ENCODE measurements around the gene RBM5. TPM values are rescaled to one million over a fixed set of nuclear protein-coding genes. Genes with fewer than 3 reads are reported as not detected.

The RBM5 gene
- polyA plus RNA-seq, 1 of the 3 experiments (the other 2 are of a cell fraction): 113 TPM

GRCh38 chr3:50135964-50136363, 47.2 kb downstream of the RBM5 start:
- Histone ChIP-seq H3K9me3 (no peaks in the 10 kb centered on the region), H3F3A (replicated peaks; ENCODE audit: insufficient read depth) (no peaks in the 10 kb centered on the region), H3K27me3 (ENCODE audit: insufficient read depth) (no peaks in the 10 kb centered on the region), H3K4me3 (ENCODE audit: low read depth in 2 of 2, low read length in 1 of 2) (no peak overlapping the region), H3K36me3 (replicated peaks in 1 of 2; ENCODE audit: control insufficient read depth in 1 of 2, insufficient read depth in 2 of 2, low read length in 1 of 2) (no peaks in the 10 kb centered on the region), H3K79me2 (ENCODE audit: insufficient read depth) (no peaks in the 10 kb centered on the region), H2AFZ (ENCODE audit: low read depth) (no peak overlapping the region), H4K20me1 (ENCODE audit: insufficient read depth) (no peaks in the 10 kb centered on the region), H3K4me2 (no peak overlapping the region), H3K27ac (ENCODE audit: low read depth in 2 of 2, low read length in 1 of 2) (no peak overlapping the region), H3K9me2 (no peaks in the 10 kb centered on the region), H3K9ac (no peak overlapping the region), H3K4me1 (ENCODE audit: control insufficient read depth in 1 of 2, insufficient read depth in 2 of 2, low read depth in 1 of 2, low read length in 1 of 2) (peaks cover 14 to 48% of the 10 kb centered on the region in 2 experiments; a peak in 3 of 4 replicates)
- TF ChIP-seq TEAD4 (IDR thresholded peaks at IDR 0.05; ENCODE audit: borderline replicate concordance, insufficient read depth) (no peak), FOSL2 (IDR thresholded peaks at IDR 0.05; ENCODE audit: borderline replicate concordance, low read depth) (no peak), NRF1 (IDR thresholded peaks at IDR 0.05; ENCODE audit: low read depth, low read length) (no peak), TCF12 (IDR thresholded peaks at IDR 0.05) (no peak), GATA2 (CRISPR knock-in tag; IDR thresholded peaks at IDR 0.05) (no peak)
- ChIA-PET CTCF (interaction anchor here (0.6 to 3.4 kb wide), 6 partner anchors 9 to 58 kb away, joined by 3 to 22 read pairs (median 4); no protein-coding TSS in a partner anchor), POLR2A (interaction anchor here (0.9 to 5.0 kb wide), 4 partner anchors 10 to 29 kb away, joined by 3 to 19 read pairs (median 8); no protein-coding TSS in a partner anchor)
- DNase-seq: no peak
- 94% methylated on average over 4 of the region's 5 CpGs for WGBS (ENCODE audit: low lambda C conversion rate)

GRCh38 chr3:50136714-50137405, 48.1 kb downstream of the RBM5 start:
- Histone ChIP-seq H3K4me3 (ENCODE audit: low read depth in 2 of 2, low read length in 1 of 2) (no peak overlapping the region), H3K9me2 (no peaks in the 10 kb centered on the region), H2AFZ (ENCODE audit: low read depth) (no peak overlapping the region), H3K27ac (ENCODE audit: low read depth in 2 of 2, low read length in 1 of 2) (no peak overlapping the region; a peak in 1 of 4 replicates), H3K79me2 (ENCODE audit: insufficient read depth) (no peaks in the 10 kb centered on the region), H3K4me2 (no peak overlapping the region), H3K9ac (no peak overlapping the region), H3K9me3 (no peaks in the 10 kb centered on the region), H3K4me1 (ENCODE audit: control insufficient read depth in 1 of 2, insufficient read depth in 2 of 2, low read depth in 1 of 2, low read length in 1 of 2) (peaks cover 14 to 48% of the 10 kb centered on the region in 2 experiments; a peak in 3 of 4 replicates), H3K36me3 (replicated peaks in 1 of 2; ENCODE audit: control insufficient read depth in 1 of 2, insufficient read depth in 2 of 2, low read length in 1 of 2) (no peaks in the 10 kb centered on the region), H4K20me1 (ENCODE audit: insufficient read depth) (no peaks in the 10 kb centered on the region), H3F3A (replicated peaks; ENCODE audit: insufficient read depth) (no peaks in the 10 kb centered on the region), H3K27me3 (ENCODE audit: insufficient read depth) (no peaks in the 10 kb centered on the region)
- TF ChIP-seq MXI1 (IDR thresholded peaks at IDR 0.05; ENCODE audit: low read depth, low read length): no peak
- no peak for TF ChIP-seq MAX (IDR thresholded peaks at IDR 0.05; ENCODE audit: low read depth)
- TF ChIP-seq MEF2A (IDR thresholded peaks at IDR 0.05; ENCODE audit: borderline replicate concordance, low read depth): no peak
- no peak for TF ChIP-seq NFIC (IDR thresholded peaks at IDR 0.05; ENCODE audit: borderline replicate concordance)
- POLR2A ChIA-PET: interaction anchor here (0.9 to 5.0 kb wide), 4 partner anchors 11 to 28 kb away, joined by 3 to 19 read pairs (median 8); no protein-coding TSS in a partner anchor
- peak; percentile 39 for DNase-seq
- whole genome bisulfite sequencing (ENCODE audit: low lambda C conversion rate): 33% methylated on average over 1 of the region's 6 CpGs
- CTCF ChIA-PET: interaction anchor here (0.8 to 3.4 kb wide), 7 partner anchors 10 to 90 kb away, joined by 3 to 22 read pairs (median 4); no protein-coding TSS in a partner anchor

- H3K4me3 ChIP-seq (ENCODE audit: low read depth in 2 of 2, low read length in 1 of 2): no peak overlapping the region
- H2AFZ ChIP-seq (ENCODE audit: low read depth): no peak overlapping the region
- H3K9me2 ChIP-seq: no peaks in the 10 kb centered on the region
- H3K9ac ChIP-seq: no peak overlapping the region
- peak; percentile 32 for DNase-seq
- no peak overlapping the region for H3K4me2 ChIP-seq
- no peaks in the 10 kb centered on the region for H3K27me3 ChIP-seq (ENCODE audit: insufficient read depth)
- ChIA-PET CTCF (interaction anchor here (0.8 to 3.4 kb wide), 8 partner anchors 8 to 89 kb away, joined by 3 to 22 read pairs (median 3); no protein-coding TSS in a partner anchor), POLR2A (interaction anchor here (1.7 to 5.0 kb wide), 2 partner anchors 11 to 14 kb away, joined by 9 to 19 read pairs; no protein-coding TSS in a partner anchor)
- H3K4me1 ChIP-seq (ENCODE audit: control insufficient read depth in 1 of 2, insufficient read depth in 2 of 2, low read depth in 1 of 2, low read length in 1 of 2): peaks cover 14 to 48% of the 10 kb centered on the region in 2 experiments; a peak in 3 of 4 replicates
- H4K20me1 ChIP-seq (ENCODE audit: insufficient read depth): no peaks in the 10 kb centered on the region
- WGBS (ENCODE audit: low lambda C conversion rate): 87% methylated on average over 5 of the region's 6 CpGs
- H3K9me3 ChIP-seq: no peaks in the 10 kb centered on the region
- H3K79me2 ChIP-seq (ENCODE audit: insufficient read depth): no peaks in the 10 kb centered on the region
- no peak overlapping the region for H3K27ac ChIP-seq (ENCODE audit: low read depth in 2 of 2, low read length in 1 of 2)
- no peaks in the 10 kb centered on the region for H3F3A ChIP-seq (replicated peaks; ENCODE audit: insufficient read depth)
- no peaks in the 10 kb centered on the region for H3K36me3 ChIP-seq (replicated peaks in 1 of 2; ENCODE audit: control insufficient read depth in 1 of 2, insufficient read depth in 2 of 2, low read length in 1 of 2)
- TF ChIP-seq RXRA (IDR thresholded peaks at IDR 0.05; ENCODE audit: borderline replicate concordance, low read depth) (no peak), TAF1 (IDR thresholded peaks at IDR 0.05; ENCODE audit: borderline replicate concordance, low read depth, low read length) (no peak), EZH2phosphoT487 (IDR thresholded peaks at IDR 0.05; ENCODE audit: borderline replicate concordance, low read depth) (no peak), FOXM1 (IDR thresholded peaks at IDR 0.05; ENCODE audit: low read depth) (no peak), MXI1 (IDR thresholded peaks at IDR 0.05; ENCODE audit: low read depth, low read length) (no peak), TEAD4 (IDR thresholded peaks at IDR 0.05; ENCODE audit: borderline replicate concordance, insufficient read depth) (no peak), JUND (IDR thresholded peaks at IDR 0.05) (no peak), REST (IDR thresholded peaks at IDR 0.05; ENCODE audit: low read depth, low read length) (no peak)
Measured at GRCh38 chr3:50137531-50137930, 48.8 kb downstream of the RBM5 start.
